M059J (cell line): Measurements from ENCODE around the gene TMCC1. TPM values are rescaled to one million over a fixed set of nuclear protein-coding genes. Genes with fewer than 3 reads are reported as not detected.
"Not testable (repeated sequence)": the region's sequence is repeated elsewhere in the genome, so short reads cannot be mapped to it uniquely, and the experiment has no call there.

ENCODE experiments used
- DNase-seq: peaks from one replicate; pipeline ENCODE4 v3.0.0-alpha.2; 2012; ENCODE audit warnings: low read depth
- total RNA-seq: library from RNA; depleted of rRNA; stranded (reverse); fragments of >200 nt; shearing (Covaris generic); gene quantifications from 2 replicates; pipeline ENCODE4 v1.2.3, GENCODE V29; 2014

Gene TMCC1
- total RNA-seq, 1 experiment from 2014 or later = 10.1 TPM

- DNase-seq = peak; percentile 65
Observed at GRCh38 chr3:129892857-129893580, 492 bp downstream of the TMCC1 start.

- DNase-seq = no peak
Observed at GRCh38 chr3:129892486-129892856, 1.0 kb downstream of the TMCC1 start.

GRCh38 chr3:129890891-129891290, 2.6 kb downstream of the TMCC1 start:
- DNase-seq = no peak

- DNase-seq = peak; percentile 38
Observed at GRCh38 chr3:129890125-129890524, 3.4 kb downstream of the TMCC1 start.

GRCh38 chr3:129888771-129889170, 4.7 kb downstream of the TMCC1 start:
- DNase-seq = peak; percentile 99

GRCh38 chr3:129881261-129881660, 12.2 kb downstream of the TMCC1 start:
- DNase-seq = no peak

- no peak for DNase-seq
Observed at GRCh38 chr3:129878355-129878754, 15.2 kb downstream of the TMCC1 start.

- not testable (repeated sequence) for DNase-seq
Observed at GRCh38 chr3:129874479-129874878, 19.0 kb downstream of the TMCC1 start.

GRCh38 chr3:129868912-129869311, 24.6 kb downstream of the TMCC1 start:
- peak; percentile 9 for DNase-seq

GRCh38 chr3:129867506-129868124, 25.9 kb downstream of the TMCC1 start:
- no peak for DNase-seq

GRCh38 chr3:129865806-129866205, 27.7 kb downstream of the TMCC1 start:
- no peak for DNase-seq

GRCh38 chr3:129864519-129864918, 29.0 kb downstream of the TMCC1 start:
- no peak for DNase-seq

- no peak for DNase-seq
Observed at GRCh38 chr3:129859272-129859671, 34.2 kb downstream of the TMCC1 start.

- no peak for DNase-seq
Observed at GRCh38 chr3:129857899-129858298, 35.6 kb downstream of the TMCC1 start.

GRCh38 chr3:129856790-129857189, 36.7 kb downstream of the TMCC1 start:
- not testable (repeated sequence) for DNase-seq

GRCh38 chr3:129855832-129856419, 37.6 kb downstream of the TMCC1 start:
- peak; percentile 75 for DNase-seq

GRCh38 chr3:129855170-129855831, 38.2 kb downstream of the TMCC1 start:
- peak; percentile 73 for DNase-seq

- no peak for DNase-seq
Observed at GRCh38 chr3:129854460-129854859, 39.1 kb downstream of the TMCC1 start.

GRCh38 chr3:129845956-129846355, 47.6 kb downstream of the TMCC1 start:
- DNase-seq = peak; percentile 61

- DNase-seq = no peak
Observed at GRCh38 chr3:129840707-129841360, 52.7 kb downstream of the TMCC1 start.

GRCh38 chr3:129838086-129838485, 55.4 kb downstream of the TMCC1 start:
- peak; percentile 26 for DNase-seq

- DNase-seq = peak; percentile 66
Observed at GRCh38 chr3:129837065-129837642, 56.4 kb downstream of the TMCC1 start.
